ENCODE results near the gene CUX1.

DNA sequence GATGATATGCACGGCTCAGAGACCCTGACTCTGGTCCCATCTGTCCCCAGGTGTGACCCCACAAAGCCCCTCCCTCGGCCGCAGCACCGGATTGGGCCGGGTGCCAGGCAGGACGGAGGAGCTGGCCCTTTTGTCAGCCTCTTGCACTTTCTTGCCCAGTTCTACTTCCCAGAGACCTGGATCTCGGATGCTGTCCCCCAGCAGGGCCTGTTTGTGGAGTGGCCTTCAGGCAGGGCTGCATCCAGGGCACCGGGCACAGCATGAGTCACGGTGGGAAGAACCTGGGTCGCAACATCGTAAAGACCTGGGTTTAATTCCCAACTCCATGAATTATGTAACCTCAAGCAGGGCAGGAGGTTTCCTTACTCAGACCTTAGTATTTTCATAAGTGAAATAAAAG lies 310.9 kb downstream of the CUX1 start:
- TF ChIP-seq, protein P1, sequence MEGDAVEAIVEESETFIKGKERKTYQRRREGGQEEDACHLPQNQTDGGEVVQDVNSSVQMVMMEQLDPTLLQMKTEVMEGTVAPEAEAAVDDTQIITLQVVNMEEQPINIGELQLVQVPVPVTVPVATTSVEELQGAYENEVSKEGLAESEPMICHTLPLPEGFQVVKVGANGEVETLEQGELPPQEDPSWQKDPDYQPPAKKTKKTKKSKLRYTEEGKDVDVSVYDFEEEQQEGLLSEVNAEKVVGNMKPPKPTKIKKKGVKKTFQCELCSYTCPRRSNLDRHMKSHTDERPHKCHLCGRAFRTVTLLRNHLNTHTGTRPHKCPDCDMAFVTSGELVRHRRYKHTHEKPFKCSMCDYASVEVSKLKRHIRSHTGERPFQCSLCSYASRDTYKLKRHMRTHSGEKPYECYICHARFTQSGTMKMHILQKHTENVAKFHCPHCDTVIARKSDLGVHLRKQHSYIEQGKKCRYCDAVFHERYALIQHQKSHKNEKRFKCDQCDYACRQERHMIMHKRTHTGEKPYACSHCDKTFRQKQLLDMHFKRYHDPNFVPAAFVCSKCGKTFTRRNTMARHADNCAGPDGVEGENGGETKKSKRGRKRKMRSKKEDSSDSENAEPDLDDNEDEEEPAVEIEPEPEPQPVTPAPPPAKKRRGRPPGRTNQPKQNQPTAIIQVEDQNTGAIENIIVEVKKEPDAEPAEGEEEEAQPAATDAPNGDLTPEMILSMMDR (IDR thresholded peaks at IDR 0.05; ENCODE audit: insufficient read depth, low read depth, low read length) = no peak
- TF ChIP-seq EZH2 (IDR thresholded peaks at IDR 0.05; ENCODE audit: insufficient read depth, low read length) = no peak

Data from astrocyte (in vitro differentiated cells and primary cell).